ENCODE measurements around the gene PCSK2. TPM values are rescaled to one million over a fixed set of nuclear protein-coding genes. Genes with fewer than 3 reads are reported as not detected.

PCSK2 gene
- total and polyA plus RNA-seq, 4 donors = 0.08 to 0.14 (median 0.09) TPM; not detected in 1

DNA sequence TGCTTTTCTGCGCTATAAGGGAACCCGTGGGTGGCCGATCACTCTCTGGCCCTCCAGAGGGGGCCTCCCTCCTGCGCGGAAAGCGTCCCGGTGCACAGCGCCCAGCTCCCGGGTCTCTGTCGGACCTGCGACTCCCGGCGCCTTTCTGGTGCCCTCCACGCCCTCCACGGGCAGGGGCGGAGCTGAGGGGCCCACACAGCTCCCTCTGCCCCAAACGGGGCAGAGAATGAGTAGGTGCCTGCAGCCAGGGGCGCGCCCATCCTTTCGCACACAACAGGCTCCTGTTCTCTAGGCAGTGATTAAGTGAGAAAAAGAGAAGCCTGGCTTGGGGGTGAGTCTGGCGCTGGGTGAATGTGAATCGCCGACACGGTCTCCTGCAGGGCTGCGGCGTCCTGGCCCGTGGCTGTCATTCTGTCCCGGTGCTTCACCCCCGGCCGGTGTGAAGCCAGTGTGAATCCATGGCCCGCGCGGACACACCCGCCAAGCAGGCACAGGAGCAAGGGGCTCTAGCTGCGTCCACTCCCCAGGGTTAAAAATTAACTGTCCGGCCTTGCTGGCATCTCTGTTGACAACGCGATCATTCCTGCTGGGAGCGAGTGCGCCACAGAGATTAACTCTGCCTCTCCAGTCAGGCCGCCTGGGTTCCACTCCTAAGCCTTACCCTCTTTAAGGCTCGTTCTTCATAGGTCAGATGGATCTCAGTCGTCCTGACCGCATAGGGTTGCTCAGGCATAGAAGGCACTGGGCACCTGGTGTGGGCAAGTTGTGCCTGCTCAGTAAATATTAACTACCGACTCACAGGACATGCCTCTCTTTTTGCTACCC is 88.8 kb downstream of the PCSK2 start:
- Histone ChIP-seq H3K27me3 (ENCODE audit: control insufficient read depth in 4 of 4, insufficient read depth in 4 of 4, low read length in 3 of 4) (peaks cover 0 to 10% (median 4%) of the 10 kb centered on the region in 4 donors), H3K9me3 (ENCODE audit: control insufficient read depth in 4 of 4, low read length in 3 of 4) (no peaks in the 10 kb centered on the region), H3K36me3 (ENCODE audit: control insufficient read depth in 4 of 4, insufficient read depth in 3 of 4, low read depth in 1 of 4, low read length in 3 of 4) (no peaks in the 10 kb centered on the region), H3K9ac (ENCODE audit: low read depth in 1 of 2, low read length in 2 of 2) (no peak overlapping the region), H3K4me1 (ENCODE audit: control insufficient read depth in 4 of 4, insufficient read depth in 4 of 4, low read length in 3 of 4) (peaks cover 0 to 3% (median 0%) of the 10 kb centered on the region in 4 donors), H3K4me3 (ENCODE audit: low read depth in 1 of 3, low read length in 3 of 3) (no peak overlapping the region), H3K27ac (ENCODE audit: low read depth in 1 of 2, low read length in 2 of 2) (no peak overlapping the region)
- 10% methylated on average over 45 of the region's 45 CpGs for WGBS
- DNase-seq (ENCODE audit: low spot score) = no peak
- TF ChIP-seq RXRA (IDR thresholded peaks at IDR 0.05) = no peak
- TF ChIP-seq EGR1 (IDR thresholded peaks at IDR 0.05; ENCODE audit: low read depth in 2 of 2) = no peak
- TF ChIP-seq, protein P1, sequence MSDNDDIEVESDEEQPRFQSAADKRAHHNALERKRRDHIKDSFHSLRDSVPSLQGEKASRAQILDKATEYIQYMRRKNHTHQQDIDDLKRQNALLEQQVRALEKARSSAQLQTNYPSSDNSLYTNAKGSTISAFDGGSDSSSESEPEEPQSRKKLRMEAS (IDR thresholded peaks at IDR 0.05) = no peak
- TF ChIP-seq TAF1 (conservative IDR thresholded peaks at IDR 0.05) = no peak
- TF ChIP-seq, protein P2, sequence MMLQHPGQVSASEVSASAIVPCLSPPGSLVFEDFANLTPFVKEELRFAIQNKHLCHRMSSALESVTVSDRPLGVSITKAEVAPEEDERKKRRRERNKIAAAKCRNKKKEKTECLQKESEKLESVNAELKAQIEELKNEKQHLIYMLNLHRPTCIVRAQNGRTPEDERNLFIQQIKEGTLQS (IDR thresholded peaks at IDR 0.05) = no peak
- no peak for TF ChIP-seq CTCF (IDR thresholded peaks at IDR 0.05; ENCODE audit: low read depth, low read length, missing input control)
- TF ChIP-seq RAD21 (IDR thresholded peaks at IDR 0.05) = no peak
- TF ChIP-seq GABPA (IDR thresholded peaks at IDR 0.05 in 1 of 2, conservative IDR thresholded peaks at IDR 0.05 in 1 of 2) = no peak
- TF ChIP-seq, protein P3, sequence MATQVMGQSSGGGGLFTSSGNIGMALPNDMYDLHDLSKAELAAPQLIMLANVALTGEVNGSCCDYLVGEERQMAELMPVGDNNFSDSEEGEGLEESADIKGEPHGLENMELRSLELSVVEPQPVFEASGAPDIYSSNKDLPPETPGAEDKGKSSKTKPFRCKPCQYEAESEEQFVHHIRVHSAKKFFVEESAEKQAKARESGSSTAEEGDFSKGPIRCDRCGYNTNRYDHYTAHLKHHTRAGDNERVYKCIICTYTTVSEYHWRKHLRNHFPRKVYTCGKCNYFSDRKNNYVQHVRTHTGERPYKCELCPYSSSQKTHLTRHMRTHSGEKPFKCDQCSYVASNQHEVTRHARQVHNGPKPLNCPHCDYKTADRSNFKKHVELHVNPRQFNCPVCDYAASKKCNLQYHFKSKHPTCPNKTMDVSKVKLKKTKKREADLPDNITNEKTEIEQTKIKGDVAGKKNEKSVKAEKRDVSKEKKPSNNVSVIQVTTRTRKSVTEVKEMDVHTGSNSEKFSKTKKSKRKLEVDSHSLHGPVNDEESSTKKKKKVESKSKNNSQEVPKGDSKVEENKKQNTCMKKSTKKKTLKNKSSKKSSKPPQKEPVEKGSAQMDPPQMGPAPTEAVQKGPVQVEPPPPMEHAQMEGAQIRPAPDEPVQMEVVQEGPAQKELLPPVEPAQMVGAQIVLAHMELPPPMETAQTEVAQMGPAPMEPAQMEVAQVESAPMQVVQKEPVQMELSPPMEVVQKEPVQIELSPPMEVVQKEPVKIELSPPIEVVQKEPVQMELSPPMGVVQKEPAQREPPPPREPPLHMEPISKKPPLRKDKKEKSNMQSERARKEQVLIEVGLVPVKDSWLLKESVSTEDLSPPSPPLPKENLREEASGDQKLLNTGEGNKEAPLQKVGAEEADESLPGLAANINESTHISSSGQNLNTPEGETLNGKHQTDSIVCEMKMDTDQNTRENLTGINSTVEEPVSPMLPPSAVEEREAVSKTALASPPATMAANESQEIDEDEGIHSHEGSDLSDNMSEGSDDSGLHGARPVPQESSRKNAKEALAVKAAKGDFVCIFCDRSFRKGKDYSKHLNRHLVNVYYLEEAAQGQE (IDR thresholded peaks at IDR 0.05) = no peak
- TF ChIP-seq HNF4A (conservative IDR thresholded peaks at IDR 0.05) = no peak
- TF ChIP-seq FOXA1 (IDR thresholded peaks at IDR 0.05) = no peak
- no peak for TF ChIP-seq HNF4G (IDR thresholded peaks at IDR 0.05)
- TF ChIP-seq, protein P4, sequence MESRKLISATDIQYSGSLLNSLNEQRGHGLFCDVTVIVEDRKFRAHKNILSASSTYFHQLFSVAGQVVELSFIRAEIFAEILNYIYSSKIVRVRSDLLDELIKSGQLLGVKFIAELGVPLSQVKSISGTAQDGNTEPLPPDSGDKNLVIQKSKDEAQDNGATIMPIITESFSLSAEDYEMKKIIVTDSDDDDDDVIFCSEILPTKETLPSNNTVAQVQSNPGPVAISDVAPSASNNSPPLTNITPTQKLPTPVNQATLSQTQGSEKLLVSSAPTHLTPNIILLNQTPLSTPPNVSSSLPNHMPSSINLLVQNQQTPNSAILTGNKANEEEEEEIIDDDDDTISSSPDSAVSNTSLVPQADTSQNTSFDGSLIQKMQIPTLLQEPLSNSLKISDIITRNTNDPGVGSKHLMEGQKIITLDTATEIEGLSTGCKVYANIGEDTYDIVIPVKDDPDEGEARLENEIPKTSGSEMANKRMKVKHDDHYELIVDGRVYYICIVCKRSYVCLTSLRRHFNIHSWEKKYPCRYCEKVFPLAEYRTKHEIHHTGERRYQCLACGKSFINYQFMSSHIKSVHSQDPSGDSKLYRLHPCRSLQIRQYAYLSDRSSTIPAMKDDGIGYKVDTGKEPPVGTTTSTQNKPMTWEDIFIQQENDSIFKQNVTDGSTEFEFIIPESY (IDR thresholded peaks at IDR 0.05) = no peak
- TF ChIP-seq NR2F2 (IDR thresholded peaks at IDR 0.05) = no peak
- no peak for TF ChIP-seq JUND (IDR thresholded peaks at IDR 0.05)
- no peak for TF ChIP-seq SP1 (IDR thresholded peaks at IDR 0.05)
- no peak for TF ChIP-seq FOXA2 (IDR thresholded peaks at IDR 0.05)
- TF ChIP-seq YY1 (IDR thresholded peaks at IDR 0.05) = no peak

Measured in liver (tissue), 9 donors.